Astrocyte of the cerebellum (primary cell): Measurements from ENCODE around the gene CRHBP.

ENCODE experiments used
- DNase-seq: peaks from one replicate; pipeline ENCODE4 v3.0.0-alpha.2; 2011; ENCODE audit warnings: low read depth
- H3K4me3 ChIP-seq: 2 replicates; pipeline ENCODE4 v1.5.1; 2011; ENCODE audit warnings: mild to moderate bottlenecking, low read depth, low read length, moderate library complexity
- in situ Hi-C: cut with HindIII; loops from 2 replicates; pipeline ENCODE4 v1.10.0; 2017; ENCODE audit warnings: low sequenced_read_pairs
- TF ChIP-seq, protein P1 (sequence below): IDR thresholded peaks from 2 replicates; pipeline ENCODE4 v1.5.1; 2012; ENCODE audit warnings: low read length, low read depth, moderate library complexity, mild to moderate bottlenecking; ENCODE audit errors: missing control alignments

CRHBP gene

DNA sequence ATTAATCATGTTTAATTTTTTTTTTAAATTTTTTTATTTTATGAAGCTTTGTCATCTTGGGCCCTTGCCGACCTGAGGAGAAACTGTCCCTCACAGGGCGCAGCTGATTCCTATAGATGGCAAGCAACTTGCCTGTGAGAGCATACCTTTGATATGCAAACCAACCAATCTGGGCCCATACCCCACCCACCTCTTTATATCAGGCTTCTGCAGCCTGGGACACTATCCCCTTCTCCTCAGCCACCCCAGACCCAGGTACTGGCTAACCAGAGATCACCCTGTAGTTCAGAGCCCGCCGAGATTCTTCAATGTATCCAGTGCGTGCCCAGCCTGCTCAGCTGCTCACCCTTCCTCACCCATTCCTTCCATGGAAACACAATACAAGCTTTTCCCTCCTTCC, 58.7 kb downstream of the CRHBP start:
- H3K4me3 ChIP-seq: no peak overlapping the region
- DNase-seq: no peak
- TF ChIP-seq, protein P1, sequence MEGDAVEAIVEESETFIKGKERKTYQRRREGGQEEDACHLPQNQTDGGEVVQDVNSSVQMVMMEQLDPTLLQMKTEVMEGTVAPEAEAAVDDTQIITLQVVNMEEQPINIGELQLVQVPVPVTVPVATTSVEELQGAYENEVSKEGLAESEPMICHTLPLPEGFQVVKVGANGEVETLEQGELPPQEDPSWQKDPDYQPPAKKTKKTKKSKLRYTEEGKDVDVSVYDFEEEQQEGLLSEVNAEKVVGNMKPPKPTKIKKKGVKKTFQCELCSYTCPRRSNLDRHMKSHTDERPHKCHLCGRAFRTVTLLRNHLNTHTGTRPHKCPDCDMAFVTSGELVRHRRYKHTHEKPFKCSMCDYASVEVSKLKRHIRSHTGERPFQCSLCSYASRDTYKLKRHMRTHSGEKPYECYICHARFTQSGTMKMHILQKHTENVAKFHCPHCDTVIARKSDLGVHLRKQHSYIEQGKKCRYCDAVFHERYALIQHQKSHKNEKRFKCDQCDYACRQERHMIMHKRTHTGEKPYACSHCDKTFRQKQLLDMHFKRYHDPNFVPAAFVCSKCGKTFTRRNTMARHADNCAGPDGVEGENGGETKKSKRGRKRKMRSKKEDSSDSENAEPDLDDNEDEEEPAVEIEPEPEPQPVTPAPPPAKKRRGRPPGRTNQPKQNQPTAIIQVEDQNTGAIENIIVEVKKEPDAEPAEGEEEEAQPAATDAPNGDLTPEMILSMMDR: no peak
- in situ Hi-C loops: no loop called here

DNA sequence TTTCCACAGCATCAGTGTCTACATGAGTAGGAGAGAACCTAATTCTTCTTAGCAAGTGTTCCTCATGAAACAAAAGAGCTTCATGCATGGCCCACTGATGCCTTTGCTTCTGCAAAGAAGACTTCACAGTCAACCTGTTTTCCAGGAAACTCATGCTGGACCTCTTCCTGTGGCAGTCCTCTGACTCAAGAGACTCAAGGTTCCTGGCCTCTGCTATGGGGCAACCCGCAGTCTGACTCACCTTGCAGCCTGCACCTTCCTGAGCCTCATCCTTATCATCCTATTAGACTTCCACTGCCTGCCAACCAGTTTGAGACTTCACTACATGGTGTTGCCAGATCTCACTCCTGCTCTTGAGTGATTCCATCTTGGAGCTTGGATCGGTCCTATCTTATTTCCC, 59.8 kb downstream of the CRHBP start:
- no peak overlapping the region for H3K4me3 ChIP-seq
- TF ChIP-seq, protein P1: no peak
- DNase-seq: no peak
- in situ Hi-C loops: no loop called here

DNA sequence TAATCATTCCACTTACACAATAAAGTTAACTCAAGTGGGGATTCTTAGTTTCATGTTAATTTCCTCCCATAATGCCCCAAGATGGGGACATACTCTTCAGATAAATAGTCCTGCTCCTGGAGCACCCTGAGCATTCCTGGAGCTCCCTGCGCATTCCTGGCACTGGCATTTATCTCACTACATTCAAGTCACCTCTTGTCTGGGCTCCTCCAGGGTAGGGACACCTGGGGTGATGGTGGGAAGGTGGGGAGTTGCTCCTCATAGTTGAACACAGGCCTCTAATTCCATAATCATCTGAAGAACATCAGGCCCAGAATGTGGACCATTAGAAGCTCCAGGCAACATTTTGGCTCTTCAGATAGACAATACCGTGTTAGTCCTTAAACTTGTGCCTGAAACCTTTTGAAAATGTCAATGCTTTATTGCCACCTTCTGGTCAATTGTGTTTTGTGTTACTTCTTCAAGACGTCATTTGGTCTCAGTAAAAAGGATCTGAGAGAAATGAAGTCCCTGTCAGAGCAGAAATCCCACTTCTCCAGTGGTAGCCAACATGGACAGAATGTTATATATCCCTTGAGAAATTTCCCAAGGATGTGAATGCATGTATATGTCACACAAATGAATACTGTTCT, 63.2 kb downstream of the CRHBP start:
- peak; percentile 80 for DNase-seq
- H3K4me3 ChIP-seq: no peak overlapping the region
- in situ Hi-C loops: no loop called here
- TF ChIP-seq, protein P1: peak; percentile 41

DNA sequence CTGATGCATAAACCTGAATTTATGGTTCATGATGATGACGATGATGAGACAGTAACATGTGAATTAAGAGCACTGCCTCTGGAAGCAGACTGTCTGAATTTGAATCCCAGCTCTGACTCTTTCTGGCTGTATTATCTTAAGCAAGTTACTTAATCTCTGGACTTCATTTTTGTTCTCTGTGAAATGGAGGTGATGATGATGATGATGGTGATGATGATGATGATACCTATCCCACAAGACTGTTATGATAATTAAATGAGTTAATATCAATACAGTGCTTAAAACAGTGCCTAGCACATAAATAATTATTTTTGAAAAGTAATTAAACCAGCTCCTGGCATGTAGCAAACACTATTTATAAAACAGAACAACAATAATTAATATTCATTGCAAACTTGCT, 64.1 kb downstream of the CRHBP start:
- TF ChIP-seq, protein P1: no peak
- no peak overlapping the region for H3K4me3 ChIP-seq
- in situ Hi-C loops: no loop called here
- DNase-seq: no peak

DNA sequence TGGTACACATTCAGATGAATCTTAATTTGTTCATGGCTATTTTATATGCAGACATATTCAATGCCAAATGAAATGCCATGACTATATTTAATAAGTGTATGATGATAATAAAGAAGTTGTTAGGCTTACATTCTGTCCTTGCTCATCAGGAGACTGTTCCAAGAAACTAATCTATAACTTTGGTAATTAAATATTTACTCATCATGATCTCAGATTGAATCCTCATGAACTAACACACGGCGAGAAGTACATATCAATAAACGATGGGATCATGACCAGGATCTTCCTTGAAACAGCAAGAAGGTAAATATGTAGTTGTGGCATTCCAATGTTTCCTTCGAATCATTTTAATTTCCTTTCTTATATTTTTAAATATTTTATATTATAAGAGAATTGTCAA, 64.8 kb downstream of the CRHBP start:
- no peak overlapping the region for H3K4me3 ChIP-seq
- TF ChIP-seq, protein P1: no peak
- DNase-seq: no peak
- in situ Hi-C loops: no loop called here
